Body of pancreas (tissue), 4 donors: ENCODE data around the gene USP6NL. TPM values are rescaled to one million over a fixed set of nuclear protein-coding genes. Genes with fewer than 3 reads are reported as not detected.

Source experiments
- ATAC-seq: fragments of 150-250 bp; one replicate; pipeline ENCODE4 v1.9.1; 2016
- DNase-seq, 4 donors: peaks; one replicate each; pipeline ENCODE4 v3.0.0-alpha.2; 2019
- H3K27ac ChIP-seq, 4 donors: fragments of 200-600 bp; sonication (generic); 1 replicate in 3 of 4; 2 replicates in 1 of 4; pipeline versions ENCODE4 v1.5.1 to v1.6.1; 2016 to 2019; ENCODE audit warnings: mild to moderate bottlenecking in 1 of 4, mixed read lengths in 1 of 4, moderate library complexity in 1 of 4
- H3K27me3 ChIP-seq, 2 donors: fragments of 200-600 bp; sonication (generic); one replicate each; pipeline ENCODE4 v1.6.0; 2016; ENCODE audit warnings: mild to moderate bottlenecking in 1 of 2
- H3K36me3 ChIP-seq, 2 donors: fragments of 200-600 bp; sonication (generic); replicated peaks in 1 of 2; 2 replicates each; pipeline ENCODE4 v1.5.1; 2016; ENCODE audit warnings: low read depth in 2 of 2; ENCODE audit not compliant: insufficient read depth in 1 of 2
- H3K4me1 ChIP-seq: fragments of 200-600 bp; sonication (generic); one replicate; pipeline ENCODE4 v1.6.0; 2016
- H3K4me3 ChIP-seq, 2 donors: fragments of 200-600 bp; sonication (generic); 1 replicate in 1 of 2; 2 replicates in 1 of 2; pipeline ENCODE4 v1.5.1; 2016 to 2019
- H3K9me3 ChIP-seq, 3 donors: fragments of 200-600 bp; sonication (generic); 1 replicate in 2 of 3; 2 replicates in 1 of 3; pipeline ENCODE4 v1.5.1; 2016
- CTCF ChIP-seq, 7 experiments: fragments of 450-650 bp in 4 of 7; fragments of 200-600 bp in 3 of 7; sonication (generic) in 3 of 7; IDR thresholded peaks; one replicate each; pipeline ENCODE4 v1.5.1; 2016 to 2019; ENCODE audit warnings: antibody characterized with exemption in 7 of 7
- POLR2A ChIP-seq, 3 donors: fragments of 450-650 bp; IDR thresholded peaks; one replicate each; pipeline ENCODE4 v1.6.1; 2016; ENCODE audit warnings: antibody characterized with exemption in 3 of 3, mild to moderate bottlenecking in 2 of 3
- WGBS, 2 donors: methylation state at CpG; one replicate each; pipeline ENCODE4 v1.1.5; 2017; 5-methylcytosine and 5-hydroxymethylcytosine counted together
- intact Hi-C: fragments of 100-400 bp; cut with DNase I; formaldehyde crosslinking; loops from one replicate; pipeline ENCODE4 v1.15.1; 2023
- total RNA-seq, 2 donors: library from RNA; depleted of rRNA; stranded (reverse); fragments of >200 nt; gene quantifications; one replicate each; pipeline ENCODE4 v1.1.0, GENCODE V29; 2016

The USP6NL gene
- total RNA-seq, 2 donors from 2014 or later, result 13.7 to 16.8 TPM

GRCh38 chr10:11563936-11564335 lies 47.5 kb downstream of the USP6NL start:
- H3K9me3 ChIP-seq, result peaks cover 0 to 8% (median 0%) of the 10 kb centered on the region in 3 donors
- intact Hi-C loops, result no loop called here
- no peaks in the 10 kb centered on the region for H3K27me3 ChIP-seq
- no peak overlapping the region for H3K4me3 ChIP-seq
- TF ChIP-seq CTCF (IDR thresholded peaks at IDR 0.05) (no peak), POLR2A (IDR thresholded peaks at IDR 0.05) (no peak)
- H3K27ac ChIP-seq, result no peak overlapping the region
- peaks cover 24% of the 10 kb centered on the region for H3K4me1 ChIP-seq
- WGBS, 2 donors, result 49 to 52% methylated on average over 2 of the region's 2 CpGs
- ATAC-seq (no peak), DNase-seq (no peak)
- no peaks in the 10 kb centered on the region for H3K36me3 ChIP-seq

GRCh38 chr10:11562888-11563287 lies 48.6 kb downstream of the USP6NL start:
- no peaks in the 10 kb centered on the region for H3K36me3 ChIP-seq
- WGBS, 2 donors, result 94 to 96% methylated on average over 1 of the region's 1 CpG
- no peaks in the 10 kb centered on the region for H3K27me3 ChIP-seq
- intact Hi-C loops, result no loop called here
- H3K4me1 ChIP-seq, result peaks cover 24% of the 10 kb centered on the region
- TF ChIP-seq CTCF (IDR thresholded peaks at IDR 0.05), result no peak
- no peak for TF ChIP-seq POLR2A (IDR thresholded peaks at IDR 0.05)
- no peak for ATAC-seq
- H3K4me3 ChIP-seq, result no peak overlapping the region
- peaks cover 0 to 8% (median 0%) of the 10 kb centered on the region in 3 donors for H3K9me3 ChIP-seq
- H3K27ac ChIP-seq, result no peak overlapping the region
- DNase-seq, result no peak

- Histone ChIP-seq H3K27ac (no peak overlapping the region), H3K4me3 (no peak overlapping the region), H3K9me3 (peaks cover 0 to 8% (median 0%) of the 10 kb centered on the region in 3 donors), H3K36me3 (no peaks in the 10 kb centered on the region), H3K27me3 (no peaks in the 10 kb centered on the region), H3K4me1 (peaks cover 24% of the 10 kb centered on the region)
- no peak for TF ChIP-seq CTCF (IDR thresholded peaks at IDR 0.05)
- no peak for TF ChIP-seq POLR2A (IDR thresholded peaks at IDR 0.05)
- ATAC-seq (peak; percentile 30), DNase-seq (no peak)
- intact Hi-C loops, result no loop called here
- WGBS, 2 donors, result 26 to 29% methylated on average over 4 of the region's 4 CpGs
Observed at GRCh38 chr10:11560076-11560709, 51.3 kb downstream of the USP6NL start.

- ATAC-seq (no peak), DNase-seq (no peak)
- Histone ChIP-seq H3K4me3 (no peak overlapping the region), H3K27me3 (no peaks in the 10 kb centered on the region), H3K27ac (no peak overlapping the region), H3K36me3 (no peaks in the 10 kb centered on the region), H3K4me1 (peaks cover 10% of the 10 kb centered on the region), H3K9me3 (peaks cover 0 to 8% (median 0%) of the 10 kb centered on the region in 3 donors)
- intact Hi-C loops, result no loop called here
- no peak for TF ChIP-seq POLR2A (IDR thresholded peaks at IDR 0.05)
- TF ChIP-seq CTCF (IDR thresholded peaks at IDR 0.05), result no peak
- 97 to 100% methylated on average over 4 of the region's 4 CpGs for WGBS, 2 donors
Observed at GRCh38 chr10:11557967-11558366, 53.5 kb downstream of the USP6NL start.

- Histone ChIP-seq H3K27ac (no peak overlapping the region), H3K4me3 (no peak overlapping the region), H3K36me3 (no peaks in the 10 kb centered on the region), H3K4me1 (peaks cover 11% of the 10 kb centered on the region), H3K27me3 (no peaks in the 10 kb centered on the region), H3K9me3 (peaks cover 0 to 8% (median 0%) of the 10 kb centered on the region in 3 donors)
- WGBS, 2 donors, result 89 to 92% methylated on average over 7 of the region's 7 CpGs
- no peak for DNase-seq
- ATAC-seq, result no peak
- intact Hi-C loops, result no loop called here
- TF ChIP-seq POLR2A (IDR thresholded peaks at IDR 0.05) (no peak), CTCF (IDR thresholded peaks at IDR 0.05) (no peak)
Observed at GRCh38 chr10:11557513-11557912, 53.9 kb downstream of the USP6NL start.
